Colonic mucosa (tissue), 4 donors: ENCODE data around the gene ADGRA3. TPM values are rescaled to one million over a fixed set of nuclear protein-coding genes. Genes with fewer than 3 reads are reported as not detected.

Experiments used
- DNase-seq: peaks from one replicate; pipeline ENCODE4 v3.0.0-alpha.2; 2020
- H3K27ac ChIP-seq: fragments of 200-600 bp; one replicate; pipeline ENCODE4 v1.8.0; 2021
- H3K27me3 ChIP-seq: fragments of 200-600 bp; one replicate; pipeline ENCODE4 v1.8.0; 2021
- H3K36me3 ChIP-seq: fragments of 200-600 bp; one replicate; pipeline ENCODE4 v1.8.0; 2021
- H3K4me1 ChIP-seq: fragments of 200-600 bp; one replicate; pipeline ENCODE4 v1.8.0; 2021; ENCODE audit warnings: mild to moderate bottlenecking
- H3K4me3 ChIP-seq: fragments of 200-600 bp; one replicate; pipeline ENCODE4 v1.8.0; 2021
- H3K9ac ChIP-seq, 2 donors: one replicate each; pipeline ENCODE4 v1.7.0; 2013; ENCODE audit warnings: control low read depth in 2 of 2, low read depth in 2 of 2, low read length in 2 of 2
- H3K9me3 ChIP-seq: fragments of 200-600 bp; one replicate; pipeline ENCODE4 v1.8.0; 2021
- intact Hi-C: fragments of 100-400 bp; cut with DNase I; formaldehyde crosslinking; loops from one replicate; pipeline ENCODE4 v1.14.1; 2022
- total RNA-seq, 2 donors: library from RNA; stranded (reverse); fragmentation: NEBNext Ultra II Directional in 1 of 2; extraction: Animal tissue kit (Norgen Biotek cat#: 25700) in 1 of 2; gene quantifications; one replicate each; pipeline ENCODE4 v1.2.1, GENCODE V29; 2021
- TF ChIP-seq, protein P1 (sequence below): fragments of 200-600 bp; IDR thresholded peaks from one replicate; pipeline ENCODE4 v1.8.0; 2022; ENCODE audit warnings: antibody characterized with exemption, mild to moderate bottlenecking
- donor health status: healthy.
- donor health status: DM: no; HTN: no; CAD: no.
- donor health status: DM: no; HTN: no; CAD: no.

The ADGRA3 gene
- total RNA-seq, 2 donors from 2014 or later, result 34.8 to 47.2 TPM

DNA sequence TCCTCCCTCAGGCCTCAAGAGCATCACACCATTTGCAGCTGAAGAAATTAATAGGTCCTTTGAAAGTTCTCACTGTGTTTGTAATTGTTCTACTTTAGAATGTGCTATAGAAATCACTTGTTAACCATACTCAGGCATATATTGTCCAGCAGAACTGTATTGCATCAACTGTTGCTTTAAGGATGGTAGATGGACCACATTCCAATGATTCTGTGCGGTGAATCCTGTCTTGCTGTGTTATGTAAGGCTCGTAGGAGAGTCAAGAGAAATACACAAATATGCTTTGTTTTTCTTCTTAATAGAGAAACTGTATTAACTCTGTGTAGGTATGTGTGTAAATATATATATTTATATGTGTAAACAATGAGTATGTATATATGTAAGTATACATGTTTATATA, 6.3 kb upstream of the ADGRA3 start:
- TF ChIP-seq, protein P1, sequence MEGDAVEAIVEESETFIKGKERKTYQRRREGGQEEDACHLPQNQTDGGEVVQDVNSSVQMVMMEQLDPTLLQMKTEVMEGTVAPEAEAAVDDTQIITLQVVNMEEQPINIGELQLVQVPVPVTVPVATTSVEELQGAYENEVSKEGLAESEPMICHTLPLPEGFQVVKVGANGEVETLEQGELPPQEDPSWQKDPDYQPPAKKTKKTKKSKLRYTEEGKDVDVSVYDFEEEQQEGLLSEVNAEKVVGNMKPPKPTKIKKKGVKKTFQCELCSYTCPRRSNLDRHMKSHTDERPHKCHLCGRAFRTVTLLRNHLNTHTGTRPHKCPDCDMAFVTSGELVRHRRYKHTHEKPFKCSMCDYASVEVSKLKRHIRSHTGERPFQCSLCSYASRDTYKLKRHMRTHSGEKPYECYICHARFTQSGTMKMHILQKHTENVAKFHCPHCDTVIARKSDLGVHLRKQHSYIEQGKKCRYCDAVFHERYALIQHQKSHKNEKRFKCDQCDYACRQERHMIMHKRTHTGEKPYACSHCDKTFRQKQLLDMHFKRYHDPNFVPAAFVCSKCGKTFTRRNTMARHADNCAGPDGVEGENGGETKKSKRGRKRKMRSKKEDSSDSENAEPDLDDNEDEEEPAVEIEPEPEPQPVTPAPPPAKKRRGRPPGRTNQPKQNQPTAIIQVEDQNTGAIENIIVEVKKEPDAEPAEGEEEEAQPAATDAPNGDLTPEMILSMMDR, result no peak
- intact Hi-C loops, result loop anchor here (10.0 kb wide), 1 partner anchor 83 kb away; no protein-coding TSS in a partner anchor
- H3K4me3 ChIP-seq, result no peak overlapping the region
- no peak overlapping the region for H3K9ac ChIP-seq
- peaks cover 1% of the 10 kb centered on the region for H3K4me1 ChIP-seq
- no peaks in the 10 kb centered on the region for H3K9me3 ChIP-seq
- no peaks in the 10 kb centered on the region for H3K36me3 ChIP-seq
- no peaks in the 10 kb centered on the region for H3K27me3 ChIP-seq
- H3K27ac ChIP-seq, result no peak overlapping the region
- DNase-seq, result no peak

DNA sequence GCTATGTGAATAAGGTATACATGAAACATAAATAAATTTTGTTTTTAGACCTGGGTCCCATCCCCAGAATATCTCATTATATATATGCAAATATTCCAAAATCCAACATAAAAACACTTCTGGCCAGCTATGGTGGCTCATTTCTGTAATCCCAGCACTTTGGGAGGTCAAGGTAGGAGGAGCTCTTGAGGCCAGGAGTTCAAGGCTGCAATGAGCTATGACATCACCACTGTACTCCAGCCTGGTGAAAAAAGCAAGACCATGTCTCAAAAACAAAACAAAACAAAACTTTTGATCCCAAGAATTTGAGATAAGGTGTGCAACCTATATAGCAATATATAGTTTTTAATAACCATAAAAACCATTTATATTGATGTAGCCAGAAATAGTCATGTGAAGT, 5.4 kb upstream of the ADGRA3 start:
- no peaks in the 10 kb centered on the region for H3K36me3 ChIP-seq
- H3K9ac ChIP-seq, result no peak overlapping the region
- DNase-seq, result no peak
- H3K4me3 ChIP-seq, result no peak overlapping the region
- H3K27ac ChIP-seq, result no peak overlapping the region
- no peaks in the 10 kb centered on the region for H3K9me3 ChIP-seq
- TF ChIP-seq, protein P1, result no peak
- peaks cover 4% of the 10 kb centered on the region for H3K4me1 ChIP-seq
- intact Hi-C loops, result loop anchor here (10.0 kb wide), 1 partner anchor 84 kb away; no protein-coding TSS in a partner anchor
- H3K27me3 ChIP-seq, result no peaks in the 10 kb centered on the region

DNA sequence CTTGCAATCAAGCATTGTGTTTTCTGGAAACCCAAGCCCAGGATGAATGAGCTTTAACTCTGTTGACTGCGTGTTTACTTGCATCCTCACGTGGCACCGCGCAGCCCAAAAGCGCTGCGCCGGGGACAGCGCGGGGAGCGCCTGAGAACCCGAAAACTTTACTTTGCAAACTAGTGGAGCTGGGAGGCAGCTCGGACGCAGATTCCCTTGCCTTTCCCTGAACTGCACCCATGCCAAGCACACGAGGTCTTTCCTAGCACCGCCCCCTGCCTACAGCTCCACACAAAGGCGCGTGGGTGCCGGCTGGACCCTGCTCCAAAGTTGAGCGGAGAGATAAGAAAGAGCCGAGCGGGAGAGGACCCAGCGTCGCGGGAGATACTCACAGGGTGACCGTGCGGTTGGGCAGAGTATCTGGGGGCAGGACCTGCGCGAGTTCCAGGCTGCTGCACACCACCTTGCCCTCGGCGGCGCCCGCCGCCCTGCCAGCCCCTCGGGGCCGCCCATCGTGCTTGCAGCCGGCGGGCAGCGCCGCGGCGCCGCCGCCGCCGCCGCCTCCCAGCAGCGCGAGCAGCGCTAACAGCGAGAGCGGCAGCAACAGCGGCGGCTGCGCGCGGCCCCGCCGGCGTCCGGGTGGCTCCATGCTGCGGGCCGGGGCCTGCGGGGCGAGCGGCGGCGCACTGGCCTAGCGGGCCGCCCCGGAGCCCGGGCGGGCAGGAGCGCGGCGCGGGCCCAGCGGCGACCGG, 550 bp downstream of the ADGRA3 start:
- TF ChIP-seq, protein P1, result no peak
- Histone ChIP-seq H3K9ac (peak overlapping the region; percentile 64 to 82), H3K4me1 (peaks cover 4% of the 10 kb centered on the region), H3K27me3 (no peaks in the 10 kb centered on the region), H3K36me3 (no peaks in the 10 kb centered on the region), H3K9me3 (no peaks in the 10 kb centered on the region), H3K27ac (peak overlapping the region; percentile 80), H3K4me3 (peak overlapping the region; percentile 49)
- DNase-seq, result peak; percentile 78
- intact Hi-C loops, result loop anchor here (10.0 kb wide), 1 partner anchor 101 kb away; no protein-coding TSS in a partner anchor

DNA sequence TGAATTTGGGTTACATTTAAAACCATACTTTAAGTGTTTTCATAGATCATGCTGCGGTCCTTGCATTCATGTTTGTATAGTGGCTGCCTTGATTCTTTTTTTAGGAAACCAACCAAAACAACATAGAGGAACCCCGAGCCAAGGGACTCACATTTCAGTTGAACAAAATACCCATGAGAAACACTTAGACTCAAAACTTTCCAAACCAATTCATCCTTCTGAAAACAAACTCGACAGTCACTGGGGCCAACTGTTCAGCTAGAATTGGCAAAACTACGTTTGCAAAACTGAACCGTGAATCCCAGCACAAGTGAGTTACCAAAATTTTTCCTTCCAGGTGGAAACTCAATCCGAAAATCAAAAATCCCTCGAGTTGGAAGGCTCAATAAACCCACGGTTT, 1.4 kb downstream of the ADGRA3 start:
- H3K36me3 ChIP-seq, result no peaks in the 10 kb centered on the region
- peak overlapping the region; percentile 32 for H3K27ac ChIP-seq
- TF ChIP-seq, protein P1, result no peak
- no peaks in the 10 kb centered on the region for H3K27me3 ChIP-seq
- H3K4me3 ChIP-seq, result peak overlapping the region; percentile 49
- DNase-seq, result no peak
- no peaks in the 10 kb centered on the region for H3K9me3 ChIP-seq
- intact Hi-C loops, result loop anchor here (10.0 kb wide), 1 partner anchor 100 kb away; no protein-coding TSS in a partner anchor
- H3K4me1 ChIP-seq, result peaks cover 4% of the 10 kb centered on the region
- H3K9ac ChIP-seq, result peak overlapping the region in 1 of 2 donors; percentile 82

DNA sequence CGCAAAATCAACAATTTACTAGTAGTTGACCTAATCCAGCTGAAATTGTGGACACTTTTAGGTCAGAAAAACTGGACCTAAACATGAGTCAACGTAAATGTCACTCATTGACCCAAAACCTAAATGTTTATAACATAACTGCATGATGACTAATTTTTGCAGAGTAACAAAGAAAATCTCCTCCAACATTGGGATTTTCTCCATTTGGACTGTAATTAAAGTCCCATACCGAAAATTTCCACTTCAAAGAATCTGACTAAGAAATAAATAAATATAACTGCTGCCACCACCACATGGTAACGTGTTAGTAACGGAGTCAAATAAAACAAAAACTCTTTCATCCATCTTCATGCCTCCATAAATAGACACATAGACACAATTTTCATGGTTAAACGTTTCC, 1.9 kb downstream of the ADGRA3 start:
- TF ChIP-seq, protein P1, result no peak
- Histone ChIP-seq H3K4me3 (peak overlapping the region; percentile 49), H3K27ac (peak overlapping the region; percentile 32), H3K36me3 (no peaks in the 10 kb centered on the region), H3K9me3 (no peaks in the 10 kb centered on the region), H3K4me1 (peaks cover 4% of the 10 kb centered on the region), H3K9ac (peak overlapping the region in 1 of 2 donors; percentile 82), H3K27me3 (no peaks in the 10 kb centered on the region)
- no peak for DNase-seq
- intact Hi-C loops, result loop anchor here (10.0 kb wide), 1 partner anchor 99 kb away; no protein-coding TSS in a partner anchor
